Measurements from ENCODE around the gene HMX3. TPM values are rescaled to one million over a fixed set of nuclear protein-coding genes. Genes with fewer than 3 reads are reported as not detected.
"Not testable (repeated sequence)": the region's sequence is repeated elsewhere in the genome, so short reads cannot be mapped to it uniquely, and the experiment has no call there.

Gene HMX3
- total and polyA plus RNA-seq, 8 donors, result 0.37 TPM; not detected in 7

DNA sequence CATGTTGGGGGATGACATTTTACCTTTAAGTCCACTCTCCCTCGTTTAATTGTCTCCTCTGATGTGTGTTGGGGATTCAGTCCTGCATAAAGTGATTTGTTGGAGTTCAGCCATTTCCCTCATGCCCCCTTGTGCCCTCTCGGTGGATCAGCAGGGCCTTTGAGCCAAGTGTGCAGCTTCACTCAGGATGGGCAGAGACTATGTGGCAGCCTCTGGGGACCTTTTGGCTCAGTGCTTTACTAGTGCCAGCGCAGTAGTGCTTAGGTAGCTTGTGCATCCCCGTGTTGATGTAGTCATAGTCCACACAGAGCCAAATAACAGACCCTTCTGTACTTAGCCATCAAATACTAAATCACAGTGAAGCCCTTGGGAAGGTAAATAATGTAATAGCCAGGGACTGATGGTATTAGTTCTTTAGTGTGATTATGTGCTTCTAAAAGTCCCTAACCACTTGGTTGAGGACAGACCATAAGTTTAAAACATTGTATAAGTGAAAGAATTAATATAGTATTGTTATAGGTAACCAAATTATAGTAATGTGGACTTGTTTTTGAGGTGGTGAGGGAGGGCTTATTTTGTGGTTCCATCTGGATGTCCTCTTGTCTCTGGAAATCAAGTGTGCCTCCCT is 29.8 kb downstream of the HMX3 start:
- 79 to 82% (median 81%) methylated on average over 4 of the region's 4 CpGs for WGBS, 5 donors
- H3K27me3 ChIP-seq, result no peaks in the 10 kb centered on the region

GRCh38 chr10:123166618-123167017 is 30.8 kb downstream of the HMX3 start:
- no peak for DNase-seq
- WGBS, 5 donors, result 88 to 98% (median 95%) methylated on average over 2 of the region's 2 CpGs
- TF ChIP-seq CTCF (IDR thresholded peaks at IDR 0.05) (no peak), POLR2A (IDR thresholded peaks at IDR 0.05) (no peak), POLR2AphosphoS5 (IDR thresholded peaks at IDR 0.05) (no peak), EP300 (IDR thresholded peaks at IDR 0.05) (no peak)
- intact Hi-C loops (cut with DNase I; ENCODE audit: low total_unique reads), result no loop called here
- Histone ChIP-seq H3K9me3 (no peaks in the 10 kb centered on the region), H3K27ac (no peak overlapping the region), H3K36me3 (peaks cover 24 to 86% (median 81%) of the 10 kb centered on the region in 4 donors), H3K27me3 (no peaks in the 10 kb centered on the region), H3K4me3 (no peak overlapping the region), H3K4me1 (no peaks in the 10 kb centered on the region)

More for the DNA sequence above, 29.8 kb downstream of the HMX3 start:
- Histone ChIP-seq H3K9me3 (no peaks in the 10 kb centered on the region), H3K36me3 (peaks cover 31 to 92% (median 90%) of the 10 kb centered on the region in 4 donors), H3K27ac (no peak overlapping the region), H3K4me1 (no peaks in the 10 kb centered on the region), H3K4me3 (no peak overlapping the region)
- TF ChIP-seq EP300 (IDR thresholded peaks at IDR 0.05) (no peak), CTCF (IDR thresholded peaks at IDR 0.05) (no peak), POLR2A (IDR thresholded peaks at IDR 0.05) (no peak), POLR2AphosphoS5 (IDR thresholded peaks at IDR 0.05) (no peak)
- intact Hi-C loops (cut with DNase I; ENCODE audit: low total_unique reads), result no loop called here
- no peak for DNase-seq

- DNase-seq, result no peak
- Histone ChIP-seq H3K27me3 (no peaks in the 10 kb centered on the region), H3K4me3 (no peak overlapping the region), H3K36me3 (peaks cover 0 to 53% (median 42%) of the 10 kb centered on the region in 4 donors), H3K9me3 (no peaks in the 10 kb centered on the region), H3K4me1 (no peaks in the 10 kb centered on the region), H3K27ac (no peak overlapping the region)
- WGBS, 5 donors, result 95 to 99% (median 97%) methylated on average over 4 of the region's 4 CpGs
- intact Hi-C loops (cut with DNase I; ENCODE audit: low total_unique reads), result no loop called here
- TF ChIP-seq CTCF (IDR thresholded peaks at IDR 0.05), result no peak
- no peak for TF ChIP-seq POLR2A (IDR thresholded peaks at IDR 0.05)
- no peak for TF ChIP-seq POLR2AphosphoS5 (IDR thresholded peaks at IDR 0.05)
- TF ChIP-seq EP300 (IDR thresholded peaks at IDR 0.05), result no peak
Observed at GRCh38 chr10:123170961-123171360, 35.2 kb downstream of the HMX3 start.

- WGBS, 5 donors, result 94 to 97% (median 96%) methylated on average over 10 of the region's 10 CpGs
- intact Hi-C loops (cut with DNase I; ENCODE audit: low total_unique reads); DNase-seq: not testable (repeated sequence)
Observed at GRCh38 chr10:123171616-123172015, 35.8 kb downstream of the HMX3 start.

More at GRCh38 chr10:123171616-123172015, 35.8 kb downstream of the HMX3 start:
- not testable (repeated sequence) for H3K4me1 ChIP-seq, H3K27me3 ChIP-seq, H3K4me3 ChIP-seq, H3K9me3 ChIP-seq, H3K27ac ChIP-seq
- H3K36me3 ChIP-seq, result peaks cover 0 to 49% (median 39%) of the 10 kb centered on the region in 4 donors
